Upper lobe of right lung (tissue), 1 donor: ENCODE measurements around the gene KAT14. TPM values are rescaled to one million over a fixed set of nuclear protein-coding genes. Genes with fewer than 3 reads are reported as not detected.
"Not testable (repeated sequence)": the region's sequence is repeated elsewhere in the genome, so short reads cannot be mapped to it uniquely, and the experiment has no call there.

Experiments used
- ATAC-seq: fragments of 200-7000 bp; cut with Tn5 transposase; one replicate; pipeline ENCODE4 v1.9.1; 2020; ENCODE audit warnings: mild to moderate bottlenecking, moderate library complexity
- DNase-seq: peaks from one replicate; pipeline ENCODE4 v3.0.0-alpha.2; 2020
- H3K27ac ChIP-seq: fragments of 200-600 bp; one replicate; pipeline ENCODE4 v1.8.0; 2022
- H3K27me3 ChIP-seq: fragments of 200-600 bp; one replicate; pipeline ENCODE4 v1.8.0; 2022; ENCODE audit warnings: mild to moderate bottlenecking
- H3K36me3 ChIP-seq: fragments of 200-600 bp; one replicate; pipeline ENCODE4 v1.8.0; 2022
- H3K4me1 ChIP-seq: fragments of 200-600 bp; one replicate; pipeline ENCODE4 v1.8.0; 2022
- H3K4me3 ChIP-seq: fragments of 200-600 bp; one replicate; pipeline ENCODE4 v1.8.0; 2022; ENCODE audit warnings: mild to moderate bottlenecking
- H3K9me3 ChIP-seq: fragments of 200-600 bp; one replicate; pipeline ENCODE4 v1.8.0; 2022
- intact Hi-C: fragments of 100-400 bp; cut with DNase I; formaldehyde crosslinking; loops from one replicate; pipeline ENCODE4 v1.11.0; 2022
- total RNA-seq: library from RNA; stranded (reverse); fragmentation: NEBNext Ultra II Directional; extraction: Animal tissue kit (Norgen Biotek cat#: 25700); gene quantifications from one replicate; pipeline ENCODE4 v1.2.1, GENCODE V29; 2021
- TF ChIP-seq, protein P1 (sequence below): fragments of 200-600 bp; IDR thresholded peaks from one replicate; pipeline ENCODE4 v1.8.0; 2022; ENCODE audit warnings: antibody characterized with exemption
- donor health status: DM: no; HTN: yes; CAD: no; lungs with severe emphysema.

KAT14 gene
- total RNA-seq, 1 donor from 2014 or later, result 12.5 TPM

DNA sequence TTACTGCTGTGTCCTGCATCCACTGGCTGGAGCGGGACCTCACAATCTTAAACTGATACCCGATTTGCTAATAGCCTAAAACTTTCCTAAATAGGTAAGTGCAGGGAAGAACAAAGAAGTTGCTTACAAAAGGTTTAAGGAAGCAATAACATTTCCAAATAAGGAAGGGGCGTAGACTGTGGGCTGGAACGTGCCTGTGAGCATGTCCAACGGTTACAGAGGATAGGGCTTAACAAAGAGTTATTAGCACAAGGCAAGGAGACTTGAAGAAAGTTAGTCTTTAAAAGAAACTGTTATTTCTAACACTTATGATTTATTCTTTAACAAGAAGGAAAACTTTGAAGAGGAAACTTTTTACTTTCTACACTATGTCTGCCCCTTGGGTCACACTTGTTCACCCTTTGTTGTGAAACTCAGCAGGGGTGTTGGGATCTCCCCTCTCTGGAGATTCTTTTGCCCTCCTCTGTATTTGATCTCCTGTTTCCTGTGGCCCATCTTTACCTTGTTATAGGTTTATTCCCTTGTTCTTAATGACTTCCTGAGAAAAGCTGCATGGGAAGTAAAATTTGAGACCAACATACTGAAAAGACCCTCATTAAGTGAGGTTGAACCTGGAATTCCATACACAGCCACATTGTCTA lies 28.7 kb downstream of the KAT14 start:
- Histone ChIP-seq H3K27me3 (no peaks in the 10 kb centered on the region), H3K9me3 (no peaks in the 10 kb centered on the region), H3K4me1 (peaks cover 6% of the 10 kb centered on the region), H3K4me3 (no peak overlapping the region), H3K27ac (no peak overlapping the region), H3K36me3 (peaks cover 33% of the 10 kb centered on the region)
- DNase-seq, result no peak
- no peak for ATAC-seq
- TF ChIP-seq, protein P1, sequence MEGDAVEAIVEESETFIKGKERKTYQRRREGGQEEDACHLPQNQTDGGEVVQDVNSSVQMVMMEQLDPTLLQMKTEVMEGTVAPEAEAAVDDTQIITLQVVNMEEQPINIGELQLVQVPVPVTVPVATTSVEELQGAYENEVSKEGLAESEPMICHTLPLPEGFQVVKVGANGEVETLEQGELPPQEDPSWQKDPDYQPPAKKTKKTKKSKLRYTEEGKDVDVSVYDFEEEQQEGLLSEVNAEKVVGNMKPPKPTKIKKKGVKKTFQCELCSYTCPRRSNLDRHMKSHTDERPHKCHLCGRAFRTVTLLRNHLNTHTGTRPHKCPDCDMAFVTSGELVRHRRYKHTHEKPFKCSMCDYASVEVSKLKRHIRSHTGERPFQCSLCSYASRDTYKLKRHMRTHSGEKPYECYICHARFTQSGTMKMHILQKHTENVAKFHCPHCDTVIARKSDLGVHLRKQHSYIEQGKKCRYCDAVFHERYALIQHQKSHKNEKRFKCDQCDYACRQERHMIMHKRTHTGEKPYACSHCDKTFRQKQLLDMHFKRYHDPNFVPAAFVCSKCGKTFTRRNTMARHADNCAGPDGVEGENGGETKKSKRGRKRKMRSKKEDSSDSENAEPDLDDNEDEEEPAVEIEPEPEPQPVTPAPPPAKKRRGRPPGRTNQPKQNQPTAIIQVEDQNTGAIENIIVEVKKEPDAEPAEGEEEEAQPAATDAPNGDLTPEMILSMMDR, result no peak
- intact Hi-C loops, result no loop called here

DNA sequence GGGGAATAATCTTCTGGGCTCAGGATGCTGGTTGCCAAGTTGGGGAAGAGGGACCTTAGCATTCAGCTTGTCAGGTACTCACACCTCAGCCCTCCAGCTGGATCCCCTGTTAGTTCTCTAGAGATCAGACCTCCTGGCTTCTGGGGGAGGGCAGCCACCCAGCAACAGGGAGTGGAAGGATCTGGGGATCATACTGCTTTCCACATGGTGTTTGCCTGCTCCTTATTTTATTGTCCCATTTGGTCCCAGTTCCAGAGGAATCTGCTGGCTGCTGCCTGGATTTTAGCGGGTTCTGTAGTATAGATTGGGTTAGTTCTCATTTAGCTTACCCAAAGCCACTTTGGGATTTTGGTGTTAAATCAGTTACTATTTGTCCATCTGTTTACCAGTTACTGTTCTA lies 29.3 kb downstream of the KAT14 start:
- no peak for ATAC-seq
- TF ChIP-seq, protein P1, result no peak
- Histone ChIP-seq H3K36me3 (peaks cover 28% of the 10 kb centered on the region), H3K4me3 (no peak overlapping the region), H3K9me3 (no peaks in the 10 kb centered on the region), H3K27me3 (no peaks in the 10 kb centered on the region), H3K27ac (no peak overlapping the region), H3K4me1 (peaks cover 6% of the 10 kb centered on the region)
- intact Hi-C loops, result no loop called here
- DNase-seq, result no peak

DNA sequence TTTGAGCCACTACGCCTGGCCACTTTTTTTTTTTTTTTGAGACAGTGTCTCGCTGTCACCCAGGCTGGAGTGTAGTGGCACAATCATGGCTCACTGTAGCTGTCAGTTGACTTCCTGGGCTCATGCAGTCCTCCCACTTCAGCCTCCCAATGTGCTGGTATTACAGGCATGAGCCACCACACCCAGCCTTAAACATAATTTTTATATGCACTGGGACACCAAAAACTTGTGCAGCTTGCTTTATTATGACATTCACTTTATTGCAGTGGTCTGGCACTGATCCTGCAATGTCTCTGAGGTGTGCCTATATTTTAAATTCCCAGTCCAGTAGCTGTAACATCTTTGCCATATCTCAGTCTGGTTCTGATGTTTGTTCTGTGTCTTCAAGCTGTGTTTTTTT lies 34.7 kb downstream of the KAT14 start:
- ATAC-seq (no peak), DNase-seq (no peak)
- TF ChIP-seq, protein P1, result no peak
- H3K36me3 ChIP-seq, result peaks cover 6% of the 10 kb centered on the region
- intact Hi-C loops, result no loop called here
- no peaks in the 10 kb centered on the region for H3K27me3 ChIP-seq
- H3K9me3 ChIP-seq, result no peaks in the 10 kb centered on the region
- no peaks in the 10 kb centered on the region for H3K4me1 ChIP-seq
- H3K4me3 ChIP-seq, result no peak overlapping the region
- H3K27ac ChIP-seq, result no peak overlapping the region

DNA sequence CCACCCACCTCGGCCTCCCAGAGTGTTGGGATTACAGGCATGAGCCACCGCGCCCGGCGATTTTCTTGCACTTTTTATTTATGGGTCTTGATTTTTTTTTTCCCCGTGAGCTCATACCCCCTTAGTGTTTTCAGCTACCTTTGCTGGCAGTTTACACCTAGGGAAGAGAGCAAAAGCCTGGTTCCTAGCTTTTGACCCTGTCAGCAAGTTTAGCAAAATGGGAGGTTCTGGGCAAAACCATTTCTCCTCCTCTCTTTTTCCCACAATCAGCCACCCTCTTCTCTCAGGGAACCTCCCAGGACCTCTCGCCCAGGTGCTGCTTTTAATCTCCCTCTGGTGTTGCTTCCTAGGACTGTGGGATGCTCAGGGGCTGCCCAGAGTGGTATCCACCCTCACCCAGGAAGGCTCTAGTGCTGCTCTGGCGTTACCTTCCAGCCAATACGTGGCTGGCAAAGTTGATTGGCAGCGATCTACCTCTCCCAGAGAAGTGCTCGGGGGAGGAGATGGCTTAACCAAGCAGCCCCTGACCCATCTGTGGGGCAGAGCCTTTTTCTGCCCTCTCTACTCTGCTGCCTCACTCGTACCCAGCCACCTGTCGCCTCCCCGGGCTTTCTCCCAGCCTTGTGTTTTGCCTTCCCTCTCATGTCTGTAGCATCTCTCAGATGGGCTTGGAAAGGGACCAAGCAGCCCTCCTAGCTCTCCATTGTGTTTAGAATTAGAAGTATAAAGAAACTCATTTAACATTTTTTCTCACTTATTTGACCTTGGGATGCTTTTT lies 37.4 kb downstream of the KAT14 start:
- TF ChIP-seq, protein P1, result no peak
- intact Hi-C loops, result no loop called here
- no peaks in the 10 kb centered on the region for H3K9me3 ChIP-seq
- peaks cover 6% of the 10 kb centered on the region for H3K36me3 ChIP-seq
- H3K4me1 ChIP-seq, result no peaks in the 10 kb centered on the region
- no peak for ATAC-seq
- no peaks in the 10 kb centered on the region for H3K27me3 ChIP-seq
- H3K4me3 ChIP-seq, result no peak overlapping the region
- no peak overlapping the region for H3K27ac ChIP-seq
- DNase-seq, result no peak

DNA sequence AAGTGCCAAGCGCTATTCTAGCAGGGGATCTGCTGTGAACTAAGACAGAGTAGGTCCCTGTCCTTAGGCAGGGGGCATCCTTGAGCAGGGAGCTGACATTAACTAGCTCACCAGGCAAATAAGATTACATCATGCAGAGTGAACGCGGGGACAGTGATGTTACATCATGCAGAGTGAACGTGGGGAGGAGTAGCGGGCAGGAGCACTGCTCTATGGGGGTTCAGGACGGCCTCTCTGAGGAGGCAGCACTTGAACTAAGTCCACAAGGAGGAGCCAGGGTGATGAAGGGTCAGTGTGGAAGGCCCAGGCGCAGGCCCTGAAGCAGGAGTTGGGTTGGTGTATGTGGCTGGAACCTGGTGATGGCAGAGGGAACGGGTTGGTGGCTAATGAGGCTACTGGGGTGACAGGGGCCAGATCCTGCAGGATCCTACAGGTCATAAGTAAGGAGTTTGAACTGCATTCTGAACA lies 38.7 kb downstream of the KAT14 start:
- ATAC-seq, result peak; percentile 24
- intact Hi-C loops, result no loop called here
- Histone ChIP-seq H3K4me1 (no peaks in the 10 kb centered on the region), H3K4me3 (no peak overlapping the region), H3K36me3 (peaks cover 3% of the 10 kb centered on the region), H3K9me3 (no peaks in the 10 kb centered on the region), H3K27me3 (no peaks in the 10 kb centered on the region), H3K27ac (no peak overlapping the region)
- TF ChIP-seq, protein P1, result no peak
- no peak for DNase-seq

DNA sequence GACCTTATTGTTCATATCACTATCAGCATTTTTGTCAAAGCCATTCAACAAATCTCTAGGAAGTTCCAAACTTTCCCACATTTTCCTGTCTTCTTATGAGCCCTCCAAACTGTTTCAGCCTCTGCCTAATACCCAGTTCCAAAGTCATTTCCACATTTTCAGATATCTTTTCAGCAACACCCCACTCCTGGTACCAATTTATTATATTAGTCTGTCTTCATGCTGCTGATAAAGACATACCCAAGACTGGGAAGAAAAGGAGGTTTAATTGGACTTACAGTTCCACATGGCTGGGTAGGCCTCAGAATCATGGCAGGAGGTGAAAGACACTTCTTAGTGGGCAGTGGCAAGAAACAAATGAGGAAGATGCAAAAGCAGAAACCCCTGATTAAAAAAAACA lies 42.7 kb downstream of the KAT14 start:
- intact Hi-C loops, H3K27ac ChIP-seq, H3K4me3 ChIP-seq, H3K4me1 ChIP-seq, ATAC-seq, H3K27me3 ChIP-seq, H3K9me3 ChIP-seq, DNase-seq: not testable (repeated sequence)
- H3K36me3 ChIP-seq, result peaks cover 41% of the 10 kb centered on the region
